ENCODE measurements around the gene GCM1. TPM values are rescaled to one million over a fixed set of nuclear protein-coding genes. Genes with fewer than 3 reads are reported as not detected.

Gene GCM1
- total and polyA plus RNA-seq, 12 donors, result 0.03 to 0.35 (median 0.07) TPM; not detected in 9

GRCh38 chr6:53189554-53189953 lies 40.9 kb upstream of the GCM1 start:
- no peaks in the 10 kb centered on the region for H3K36me3 ChIP-seq (replicated peaks in 1 of 2)
- DNase-seq, result no peak
- H3K27ac ChIP-seq, result no peak overlapping the region
- intact Hi-C loops (cut with DNase I), result loop anchor here in 1 of 2 donors (10.0 kb wide), 1 partner anchor 145 kb away; no protein-coding TSS in a partner anchor
- no peak overlapping the region for H3K4me3 ChIP-seq
- TF ChIP-seq, protein P1, sequence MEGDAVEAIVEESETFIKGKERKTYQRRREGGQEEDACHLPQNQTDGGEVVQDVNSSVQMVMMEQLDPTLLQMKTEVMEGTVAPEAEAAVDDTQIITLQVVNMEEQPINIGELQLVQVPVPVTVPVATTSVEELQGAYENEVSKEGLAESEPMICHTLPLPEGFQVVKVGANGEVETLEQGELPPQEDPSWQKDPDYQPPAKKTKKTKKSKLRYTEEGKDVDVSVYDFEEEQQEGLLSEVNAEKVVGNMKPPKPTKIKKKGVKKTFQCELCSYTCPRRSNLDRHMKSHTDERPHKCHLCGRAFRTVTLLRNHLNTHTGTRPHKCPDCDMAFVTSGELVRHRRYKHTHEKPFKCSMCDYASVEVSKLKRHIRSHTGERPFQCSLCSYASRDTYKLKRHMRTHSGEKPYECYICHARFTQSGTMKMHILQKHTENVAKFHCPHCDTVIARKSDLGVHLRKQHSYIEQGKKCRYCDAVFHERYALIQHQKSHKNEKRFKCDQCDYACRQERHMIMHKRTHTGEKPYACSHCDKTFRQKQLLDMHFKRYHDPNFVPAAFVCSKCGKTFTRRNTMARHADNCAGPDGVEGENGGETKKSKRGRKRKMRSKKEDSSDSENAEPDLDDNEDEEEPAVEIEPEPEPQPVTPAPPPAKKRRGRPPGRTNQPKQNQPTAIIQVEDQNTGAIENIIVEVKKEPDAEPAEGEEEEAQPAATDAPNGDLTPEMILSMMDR (IDR thresholded peaks at IDR 0.05), result no peak
- TF ChIP-seq POLR2A (IDR thresholded peaks at IDR 0.05), result no peak
- H3K4me1 ChIP-seq (replicated peaks in 1 of 2), result peaks cover 8 to 11% of the 10 kb centered on the region in 2 donors
- H3K9me3 ChIP-seq (replicated peaks in 1 of 3), result no peaks in the 10 kb centered on the region
- H3K27me3 ChIP-seq, result no peaks in the 10 kb centered on the region

- Histone ChIP-seq H3K27me3 (no peaks in the 10 kb centered on the region), H3K4me1 (replicated peaks in 1 of 2) (peaks cover 8 to 11% of the 10 kb centered on the region in 2 donors), H3K36me3 (replicated peaks in 1 of 2) (no peaks in the 10 kb centered on the region), H3K9me3 (replicated peaks in 1 of 3) (no peaks in the 10 kb centered on the region), H3K4me3 (no peak overlapping the region), H3K27ac (no peak overlapping the region)
- 95 to 100% (median 97%) methylated on average over 2 of the region's 2 CpGs for WGBS, 4 donors
- intact Hi-C loops (cut with DNase I), result loop anchor here in 1 of 2 donors (10.0 kb wide), 1 partner anchor 146 kb away; no protein-coding TSS in a partner anchor
- TF ChIP-seq, protein P1 (IDR thresholded peaks at IDR 0.05), result no peak
- no peak for TF ChIP-seq POLR2A (IDR thresholded peaks at IDR 0.05)
- DNase-seq, result no peak
Measured at GRCh38 chr6:53188833-53189232, 40.2 kb upstream of the GCM1 start.

DNA sequence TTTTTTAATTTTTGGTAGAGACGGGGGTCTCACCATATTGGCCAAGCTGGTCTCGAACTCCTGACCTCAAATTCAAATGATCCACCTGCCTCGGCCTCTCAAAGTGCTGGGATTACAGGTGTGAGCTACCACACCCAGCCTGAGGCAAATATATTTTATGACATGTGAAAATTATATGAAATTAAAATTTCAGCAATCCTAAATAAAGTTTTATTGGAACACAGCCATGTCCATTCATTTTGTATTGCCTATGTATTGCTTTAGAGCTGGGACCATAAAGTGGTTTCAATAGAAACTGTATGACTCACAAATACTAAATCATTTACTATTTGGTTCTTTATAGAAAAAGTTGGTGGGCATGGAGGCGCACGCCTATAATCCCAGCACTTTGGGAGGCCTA lies 32.0 kb upstream of the GCM1 start:
- Histone ChIP-seq H3K4me1 (replicated peaks in 1 of 2) (peaks cover 0 to 8% of the 10 kb centered on the region in 2 donors), H3K4me3 (no peak overlapping the region), H3K27ac (no peak overlapping the region), H3K36me3 (replicated peaks in 1 of 2) (no peaks in the 10 kb centered on the region), H3K9me3 (replicated peaks in 1 of 3) (no peaks in the 10 kb centered on the region), H3K27me3 (no peaks in the 10 kb centered on the region)
- TF ChIP-seq, protein P1 (IDR thresholded peaks at IDR 0.05), result no peak
- TF ChIP-seq POLR2A (IDR thresholded peaks at IDR 0.05), result no peak
- intact Hi-C loops (cut with DNase I), result loop anchor here in 1 of 2 donors (10.0 kb wide), 1 partner anchor 154 kb away; no protein-coding TSS in a partner anchor
- no peak for DNase-seq
- 92 to 95% (median 94%) methylated on average over 4 to 5 of the region's 5 CpGs for WGBS, 4 donors

DNA sequence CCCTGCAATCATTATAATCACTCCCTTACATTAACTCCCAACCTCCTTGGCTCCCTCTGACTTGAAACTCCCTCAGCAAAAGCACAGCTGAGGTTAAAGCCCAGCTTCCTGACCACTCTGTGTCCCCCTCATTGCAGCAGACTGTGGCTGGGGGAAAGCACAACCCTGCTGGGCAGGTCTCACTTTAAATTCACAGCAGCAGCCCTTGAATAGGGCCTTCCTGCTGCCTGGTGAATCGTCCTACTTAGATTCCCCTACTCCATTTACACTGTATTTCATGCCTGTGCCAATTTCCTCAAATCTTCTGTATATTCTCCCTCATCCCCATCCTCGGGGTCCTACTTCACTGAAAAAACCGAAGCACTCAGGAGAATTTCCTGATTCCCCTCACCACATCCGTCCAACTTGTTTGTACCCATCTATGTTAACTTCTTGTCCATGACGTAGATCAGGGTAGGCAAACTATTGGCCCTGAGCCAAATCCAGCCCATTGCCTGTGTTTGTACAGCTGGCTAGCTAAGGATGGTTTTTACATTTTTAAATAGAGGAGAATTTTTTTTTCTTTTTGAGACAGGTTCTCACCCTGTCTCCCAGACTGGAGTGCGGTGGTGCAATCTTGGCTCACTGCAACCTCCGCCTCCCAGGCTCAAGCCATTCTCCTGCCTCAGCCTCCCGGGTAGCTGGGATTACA lies 31.5 kb upstream of the GCM1 start:
- H3K9me3 ChIP-seq (replicated peaks in 1 of 3), result no peaks in the 10 kb centered on the region
- intact Hi-C loops (cut with DNase I), result loop anchor here (10.0 kb wide), 3 partner anchors 155 to 235 kb away; partner anchors contain the start of gene ELOVL5 (in 1 of the 2)
- H3K4me3 ChIP-seq, result no peak overlapping the region
- H3K27ac ChIP-seq, result peak overlapping the region in 1 of 5 donors; percentile 1
- DNase-seq, result peak in 5 of 7 donors; percentile 13 to 65 (median 35)
- TF ChIP-seq, protein P1 (IDR thresholded peaks at IDR 0.05), result no peak
- TF ChIP-seq POLR2A (IDR thresholded peaks at IDR 0.05), result no peak
- H3K36me3 ChIP-seq (replicated peaks in 1 of 2), result no peaks in the 10 kb centered on the region
- H3K4me1 ChIP-seq (replicated peaks in 1 of 2), result peaks cover 0 to 13% of the 10 kb centered on the region in 2 donors
- 53 to 61% (median 58%) methylated on average over 8 of the region's 8 CpGs for WGBS, 4 donors
- no peaks in the 10 kb centered on the region for H3K27me3 ChIP-seq

Measured in adrenal gland (tissue), 12 donors.